GM18951 (cell line): ENCODE measurements around the gene MYBPC1.

Source experiments
- POLR2A ChIP-seq: IDR thresholded peaks from 4 replicates; pipeline ENCODE4 v1.6.1; 2011; ENCODE audit warnings: mild to moderate bottlenecking; ENCODE audit not compliant: insufficient read length, insufficient read depth; ENCODE audit errors: extremely low read depth
- in situ Hi-C: fragments of 300-500 bp; cut with MboI; formaldehyde crosslinking; loops from one replicate; pipeline ENCODE4 v1.12.0; 2022; ENCODE audit warnings: low sequenced_read_pairs, mixed read lengths, inconsistent platforms; ENCODE audit not compliant: unreplicated experiment

The MYBPC1 gene

DNA sequence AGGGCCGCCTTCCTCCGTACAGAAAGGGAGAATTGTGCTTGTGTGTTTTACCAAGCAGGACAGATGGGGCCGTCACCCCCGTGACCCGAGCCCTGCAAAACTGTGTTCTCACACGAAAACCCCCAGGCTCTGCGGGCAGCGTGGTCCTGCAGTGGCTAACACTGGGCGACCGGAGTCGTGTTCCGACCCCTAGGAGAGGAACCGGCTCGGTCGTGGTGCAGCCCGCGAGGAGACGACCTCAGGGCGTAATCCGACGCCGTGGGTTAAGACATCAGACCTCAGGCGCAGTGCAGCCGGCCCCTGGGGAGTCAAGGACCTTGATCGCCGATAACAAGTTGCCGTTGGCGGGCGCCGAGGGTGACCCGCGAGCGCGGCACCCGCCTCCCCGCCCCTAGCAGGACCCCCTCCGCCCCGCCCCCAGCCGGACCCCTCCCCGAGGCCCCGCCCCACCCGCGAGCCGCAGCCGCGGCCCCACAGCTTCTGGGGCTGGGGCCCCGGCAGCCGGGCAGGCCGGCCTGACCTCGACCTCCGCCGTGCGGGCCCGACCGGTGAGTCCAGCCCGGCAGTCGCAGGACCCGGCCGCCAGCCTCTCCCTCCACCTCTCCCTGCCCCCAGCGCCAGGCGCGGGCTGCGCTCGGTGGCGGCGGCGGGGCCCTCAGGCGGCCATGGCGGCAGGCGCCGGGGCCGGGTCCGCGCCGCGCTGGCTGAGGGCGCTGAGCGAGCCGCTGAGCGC lies 102.6 kb downstream of the MYBPC1 start, which contains the start of gene CHPT1:
CHPT1 (plus strand) TSS at position 444 of the 733 bp plus-strand sequence; CDS start at position 666, 222 bp downstream.
- in situ Hi-C loops: no loop called here
- peak; percentile 58 for TF ChIP-seq POLR2A

GRCh38 chr12:101697930-101698799 lies 103.4 kb downstream of the MYBPC1 start:
- no peak for TF ChIP-seq POLR2A
- in situ Hi-C loops: no loop called here

DNA sequence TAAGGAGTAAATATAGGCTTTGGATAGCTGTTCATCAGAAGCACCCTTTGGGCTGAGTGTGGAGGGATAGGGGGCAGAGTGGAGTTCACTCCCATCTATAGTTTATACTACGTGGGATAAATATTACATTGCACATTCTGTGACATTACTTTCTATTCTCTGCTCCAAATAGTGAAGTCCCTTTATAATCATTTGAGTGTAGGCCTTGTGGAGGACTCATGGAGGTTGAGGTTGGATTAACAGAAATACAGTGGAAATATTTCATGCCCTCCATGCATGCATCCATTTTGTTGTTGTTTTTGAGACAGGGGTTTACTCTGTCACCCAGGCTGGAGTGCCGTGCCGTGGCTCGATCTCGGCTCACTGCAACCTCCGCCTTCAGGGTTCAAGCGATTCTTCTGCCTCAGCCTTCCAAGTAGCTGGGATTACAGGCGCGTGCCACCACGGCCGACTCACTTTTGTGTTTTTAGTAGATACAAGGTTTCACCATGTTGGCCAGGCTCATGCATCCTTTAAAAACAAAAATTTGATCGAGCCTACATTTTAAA lies 104.1 kb downstream of the MYBPC1 start:
- in situ Hi-C loops: no loop called here
- TF ChIP-seq POLR2A: no peak

GRCh38 chr12:101700299-101700820 lies 105.6 kb downstream of the MYBPC1 start:
- TF ChIP-seq POLR2A: no peak
- in situ Hi-C loops: no loop called here

GRCh38 chr12:101703487-101703886 lies 108.7 kb downstream of the MYBPC1 start:
- TF ChIP-seq POLR2A: no peak
- in situ Hi-C loops: no loop called here

DNA sequence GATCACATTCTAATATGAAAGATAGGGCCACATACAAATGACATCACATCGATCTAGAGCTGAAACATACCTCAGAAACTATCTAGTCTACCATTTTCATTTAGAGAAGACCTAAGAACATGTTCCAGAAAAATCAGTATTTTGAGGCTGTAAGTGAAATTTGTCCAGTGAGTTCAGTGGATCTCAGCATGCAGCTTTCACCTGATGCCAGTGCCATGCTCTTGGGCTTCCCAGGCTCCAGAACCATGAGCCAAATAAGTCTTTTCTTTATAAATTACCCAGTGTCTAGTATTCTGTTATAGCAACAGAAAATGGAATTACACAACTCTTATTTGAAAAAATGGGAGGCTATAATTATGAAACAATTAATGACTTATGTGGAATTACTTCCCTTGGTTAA lies 111.6 kb downstream of the MYBPC1 start:
- TF ChIP-seq POLR2A: no peak
- in situ Hi-C loops: no loop called here

DNA sequence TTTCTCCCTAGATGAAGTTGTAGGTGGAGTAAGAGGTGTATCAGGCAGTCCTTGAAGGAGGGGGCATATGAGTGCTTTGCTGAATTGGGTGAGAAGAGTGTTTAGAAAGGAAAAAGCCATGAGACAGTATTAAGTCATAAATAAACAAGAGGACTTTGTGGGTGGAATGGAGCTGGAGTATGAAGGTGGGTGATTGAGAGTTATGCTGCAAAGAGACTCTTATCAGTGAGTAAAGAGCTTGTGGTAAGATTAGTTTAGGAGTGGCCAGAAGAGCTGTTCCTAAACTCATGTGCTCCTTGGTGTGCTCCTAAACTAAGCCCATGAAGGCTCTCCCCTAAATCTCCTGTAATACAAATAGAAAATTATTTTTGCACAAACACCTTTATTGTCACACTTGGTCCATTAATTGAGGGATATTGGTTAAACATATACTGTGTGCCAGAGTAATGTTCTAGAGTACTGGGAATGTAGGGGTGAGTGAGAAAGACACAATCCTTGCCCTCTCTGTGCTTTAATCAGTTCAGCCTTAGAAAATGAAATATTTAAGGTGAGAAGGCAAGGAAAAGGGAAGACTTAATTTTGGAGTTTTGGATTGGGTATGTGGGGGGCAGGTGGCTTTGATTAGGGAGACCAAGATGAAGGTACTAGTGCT lies 112.5 kb downstream of the MYBPC1 start:
- in situ Hi-C loops: no loop called here
- TF ChIP-seq POLR2A: no peak

DNA sequence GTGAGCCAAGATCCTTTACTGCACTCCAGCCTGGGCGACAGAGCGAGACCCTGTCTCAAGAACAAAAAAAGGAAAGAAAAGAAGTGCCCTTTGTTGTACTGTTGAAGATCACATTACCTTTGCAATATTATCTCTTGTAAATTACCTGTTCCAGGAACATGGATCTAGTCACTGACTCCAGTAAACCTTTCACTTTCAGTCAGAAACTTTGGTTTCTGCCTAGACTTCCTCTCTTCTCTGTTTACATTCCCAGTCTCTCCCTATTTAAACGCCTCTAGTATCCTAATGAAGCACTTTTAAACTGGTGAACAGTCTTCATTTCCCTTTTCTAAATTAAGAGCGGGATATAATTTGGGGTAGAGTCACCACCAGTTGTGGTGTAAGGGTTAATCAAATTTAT lies 115.5 kb downstream of the MYBPC1 start:
- TF ChIP-seq POLR2A: no peak
- in situ Hi-C loops: no loop called here

DNA sequence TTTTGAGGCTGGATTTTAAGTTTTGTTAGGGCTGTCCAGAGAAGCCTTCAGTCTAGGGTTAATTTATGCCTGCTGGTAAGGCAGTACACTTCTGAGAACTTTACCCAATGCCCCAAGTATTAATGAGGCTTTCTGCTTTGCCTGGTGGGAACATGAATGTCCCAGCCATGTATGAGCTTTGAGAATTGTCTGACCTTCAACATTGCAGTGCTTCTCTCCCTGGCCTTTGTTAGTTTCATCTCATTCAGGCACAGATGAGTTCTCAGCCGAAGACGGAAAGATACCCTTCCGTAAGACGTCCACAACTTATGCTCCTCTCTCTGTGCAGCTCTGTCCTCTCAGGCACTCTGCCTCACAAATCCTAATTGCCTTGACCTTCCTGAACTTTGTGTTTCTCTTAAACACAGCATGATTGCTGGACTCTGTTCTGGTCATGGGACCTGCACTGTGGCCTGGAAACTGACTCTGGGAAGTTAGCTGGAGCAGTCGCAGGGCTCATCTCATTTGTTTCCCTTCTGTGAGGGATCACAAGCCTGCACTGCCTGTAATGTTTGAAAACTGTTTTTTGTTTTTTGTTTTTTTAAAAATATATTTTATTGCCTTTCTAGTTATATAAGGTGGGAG lies 118.4 kb downstream of the MYBPC1 start:
- no peak for TF ChIP-seq POLR2A
- in situ Hi-C loops: no loop called here

GRCh38 chr12:101713930-101714329 lies 119.2 kb downstream of the MYBPC1 start:
- no peak for TF ChIP-seq POLR2A
- in situ Hi-C loops: no loop called here

GRCh38 chr12:101714877-101715444 lies 120.2 kb downstream of the MYBPC1 start:
- in situ Hi-C loops: no loop called here
- no peak for TF ChIP-seq POLR2A

- in situ Hi-C loops: no loop called here
- TF ChIP-seq POLR2A: no peak
These were observed 124.8 kb downstream of the MYBPC1 start for GRCh38 chr12:101719566-101719965.
